Embryonic facial prominence (tissue), 1 donor: ENCODE measurements around the gene CDH19.

Experiments used
- DNase-seq: peaks from one replicate; pipeline ENCODE4 v3.0.0-alpha.2; 2016; ENCODE audit errors: extremely low spot score

CDH19 gene

GRCh38 chr18:66603941-66604627 lies at the start of gene CDH19:
Gene CDH19, minus strand, starts transcription at chr18:66604090. Its CDS starts 31,886 bp downstream, at chr18:66572204.
- DNase-seq, result no peak

- no peak for DNase-seq
These were observed 43.8 kb upstream of the CDH19 start for GRCh38 chr18:66647671-66648070.

GRCh38 chr18:66646609-66647008 lies 42.7 kb upstream of the CDH19 start:
- no peak for DNase-seq

- no peak for DNase-seq
These were observed 42.1 kb upstream of the CDH19 start for GRCh38 chr18:66645983-66646382.

- DNase-seq, result no peak
These were observed 37.2 kb upstream of the CDH19 start for GRCh38 chr18:66641056-66641455.

GRCh38 chr18:66640431-66640830 lies 36.5 kb upstream of the CDH19 start:
- no peak for DNase-seq

- no peak for DNase-seq
These were observed 35.2 kb upstream of the CDH19 start for GRCh38 chr18:66638856-66639629.

GRCh38 chr18:66635342-66635741 lies 31.5 kb upstream of the CDH19 start:
- no peak for DNase-seq

- DNase-seq, result no peak
These were observed 28.9 kb upstream of the CDH19 start for GRCh38 chr18:66632756-66633155.

GRCh38 chr18:66630831-66631230 lies 26.9 kb upstream of the CDH19 start:
- no peak for DNase-seq

- DNase-seq, result no peak
These were observed 19.9 kb upstream of the CDH19 start for GRCh38 chr18:66623821-66624220.

- no peak for DNase-seq
These were observed 18.1 kb upstream of the CDH19 start for GRCh38 chr18:66621816-66622576.

- DNase-seq, result no peak
These were observed 12.7 kb upstream of the CDH19 start for GRCh38 chr18:66616523-66616983.

- DNase-seq, result no peak
These were observed 11.3 kb upstream of the CDH19 start for GRCh38 chr18:66615176-66615575.

GRCh38 chr18:66607632-66608031 lies 3.7 kb upstream of the CDH19 start:
- DNase-seq, result no peak

GRCh38 chr18:66601649-66602048 lies 2.2 kb downstream of the CDH19 start:
- DNase-seq, result no peak

- no peak for DNase-seq
These were observed 4.7 kb downstream of the CDH19 start for GRCh38 chr18:66599190-66599589.

GRCh38 chr18:66587430-66587829 lies 16.5 kb downstream of the CDH19 start:
- DNase-seq, result no peak

GRCh38 chr18:66582211-66582610 lies 21.7 kb downstream of the CDH19 start:
- DNase-seq, result no peak

- no peak for DNase-seq
These were observed 28.6 kb downstream of the CDH19 start for GRCh38 chr18:66575263-66575662.

GRCh38 chr18:66571845-66572244 lies 32.0 kb downstream of the CDH19 start:
- no peak for DNase-seq

- no peak for DNase-seq
These were observed 37.3 kb downstream of the CDH19 start for GRCh38 chr18:66566616-66567015.
